Panc1 (cell line): ENCODE measurements around the gene B3GNT3.

Experiments
- POLR2AphosphoS5 ChIP-seq: IDR thresholded peaks from 2 replicates; pipeline ENCODE4 v1.6.1; 2012; ENCODE audit warnings: mild to moderate bottlenecking, low read depth, low read length, moderate library complexity
- SIN3A ChIP-seq: IDR thresholded peaks from 2 replicates; pipeline ENCODE4 v1.6.1; 2012; ENCODE audit warnings: low read depth, mild to moderate bottlenecking, low read length, moderate library complexity, borderline replicate concordance; ENCODE audit not compliant: insufficient read depth
- TCF7L2 ChIP-seq: IDR thresholded peaks from 2 replicates; pipeline ENCODE4 v1.6.1; 2011; ENCODE audit warnings: mild to moderate bottlenecking, low read depth, low read length, inconsistent platforms
- TF ChIP-seq, protein P1 (sequence below), 2 experiments: IDR thresholded peaks; 2 replicates each; pipeline ENCODE4 v1.6.1; 2011 to 2012; ENCODE audit warnings: low read depth in 2 of 2, control low read depth in 1 of 2, low read length in 1 of 2, mild to moderate bottlenecking in 1 of 2, moderate library complexity in 1 of 2; ENCODE audit not compliant: insufficient read depth in 1 of 2
- TF ChIP-seq, protein P2 (sequence below): fragments of 450-650 bp; IDR thresholded peaks from 2 replicates; pipeline ENCODE4 v1.5.1; 2017; ENCODE audit warnings: mild to moderate bottlenecking

DNA sequence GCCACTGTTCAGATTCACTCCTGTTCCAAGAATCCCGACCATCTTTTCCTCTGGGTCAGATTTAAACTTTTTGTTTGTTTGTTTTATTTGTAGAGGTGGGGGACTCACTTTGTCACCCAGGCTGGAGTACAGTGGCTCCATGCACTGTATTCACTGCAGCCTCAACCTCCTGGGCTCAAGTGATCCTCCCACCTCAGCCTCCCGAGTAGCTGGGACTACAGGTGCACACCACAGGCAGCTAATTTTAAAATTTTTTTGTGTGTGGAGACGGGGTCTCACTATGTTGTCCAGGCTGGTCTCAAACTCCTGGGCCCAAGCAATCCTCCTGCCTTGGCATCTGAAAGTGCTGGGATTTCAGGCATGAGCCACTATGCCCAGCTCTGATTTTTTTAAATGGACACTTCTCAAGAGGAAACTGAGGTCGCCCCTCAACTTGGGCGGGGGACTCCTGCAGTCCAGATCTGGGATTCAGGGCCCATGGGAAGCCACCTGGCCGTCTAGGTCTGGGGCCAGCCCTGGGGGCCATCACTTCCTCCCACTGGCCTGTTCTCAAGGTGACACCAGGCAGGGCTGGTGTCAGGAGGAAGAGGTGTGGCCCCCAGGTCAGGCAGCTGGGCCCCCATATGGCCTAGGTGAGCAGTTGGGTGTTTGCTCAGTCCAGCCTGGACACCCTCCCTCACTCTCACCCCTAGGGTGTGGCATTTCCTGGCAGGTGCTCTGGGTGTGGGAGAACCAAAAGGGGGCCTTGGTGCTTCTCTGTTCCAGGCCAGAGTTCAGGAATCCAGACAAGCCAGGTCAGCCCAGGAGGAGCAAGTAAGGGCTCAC, 1.3 kb downstream of the B3GNT3 start:
- TF ChIP-seq, protein P1, sequence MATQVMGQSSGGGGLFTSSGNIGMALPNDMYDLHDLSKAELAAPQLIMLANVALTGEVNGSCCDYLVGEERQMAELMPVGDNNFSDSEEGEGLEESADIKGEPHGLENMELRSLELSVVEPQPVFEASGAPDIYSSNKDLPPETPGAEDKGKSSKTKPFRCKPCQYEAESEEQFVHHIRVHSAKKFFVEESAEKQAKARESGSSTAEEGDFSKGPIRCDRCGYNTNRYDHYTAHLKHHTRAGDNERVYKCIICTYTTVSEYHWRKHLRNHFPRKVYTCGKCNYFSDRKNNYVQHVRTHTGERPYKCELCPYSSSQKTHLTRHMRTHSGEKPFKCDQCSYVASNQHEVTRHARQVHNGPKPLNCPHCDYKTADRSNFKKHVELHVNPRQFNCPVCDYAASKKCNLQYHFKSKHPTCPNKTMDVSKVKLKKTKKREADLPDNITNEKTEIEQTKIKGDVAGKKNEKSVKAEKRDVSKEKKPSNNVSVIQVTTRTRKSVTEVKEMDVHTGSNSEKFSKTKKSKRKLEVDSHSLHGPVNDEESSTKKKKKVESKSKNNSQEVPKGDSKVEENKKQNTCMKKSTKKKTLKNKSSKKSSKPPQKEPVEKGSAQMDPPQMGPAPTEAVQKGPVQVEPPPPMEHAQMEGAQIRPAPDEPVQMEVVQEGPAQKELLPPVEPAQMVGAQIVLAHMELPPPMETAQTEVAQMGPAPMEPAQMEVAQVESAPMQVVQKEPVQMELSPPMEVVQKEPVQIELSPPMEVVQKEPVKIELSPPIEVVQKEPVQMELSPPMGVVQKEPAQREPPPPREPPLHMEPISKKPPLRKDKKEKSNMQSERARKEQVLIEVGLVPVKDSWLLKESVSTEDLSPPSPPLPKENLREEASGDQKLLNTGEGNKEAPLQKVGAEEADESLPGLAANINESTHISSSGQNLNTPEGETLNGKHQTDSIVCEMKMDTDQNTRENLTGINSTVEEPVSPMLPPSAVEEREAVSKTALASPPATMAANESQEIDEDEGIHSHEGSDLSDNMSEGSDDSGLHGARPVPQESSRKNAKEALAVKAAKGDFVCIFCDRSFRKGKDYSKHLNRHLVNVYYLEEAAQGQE (IDR thresholded peaks at IDR 0.05; ENCODE audit: insufficient read depth in 1 of 2, low read depth in 2 of 2, low read length in 1 of 2): no peak
- TF ChIP-seq, protein P2, sequence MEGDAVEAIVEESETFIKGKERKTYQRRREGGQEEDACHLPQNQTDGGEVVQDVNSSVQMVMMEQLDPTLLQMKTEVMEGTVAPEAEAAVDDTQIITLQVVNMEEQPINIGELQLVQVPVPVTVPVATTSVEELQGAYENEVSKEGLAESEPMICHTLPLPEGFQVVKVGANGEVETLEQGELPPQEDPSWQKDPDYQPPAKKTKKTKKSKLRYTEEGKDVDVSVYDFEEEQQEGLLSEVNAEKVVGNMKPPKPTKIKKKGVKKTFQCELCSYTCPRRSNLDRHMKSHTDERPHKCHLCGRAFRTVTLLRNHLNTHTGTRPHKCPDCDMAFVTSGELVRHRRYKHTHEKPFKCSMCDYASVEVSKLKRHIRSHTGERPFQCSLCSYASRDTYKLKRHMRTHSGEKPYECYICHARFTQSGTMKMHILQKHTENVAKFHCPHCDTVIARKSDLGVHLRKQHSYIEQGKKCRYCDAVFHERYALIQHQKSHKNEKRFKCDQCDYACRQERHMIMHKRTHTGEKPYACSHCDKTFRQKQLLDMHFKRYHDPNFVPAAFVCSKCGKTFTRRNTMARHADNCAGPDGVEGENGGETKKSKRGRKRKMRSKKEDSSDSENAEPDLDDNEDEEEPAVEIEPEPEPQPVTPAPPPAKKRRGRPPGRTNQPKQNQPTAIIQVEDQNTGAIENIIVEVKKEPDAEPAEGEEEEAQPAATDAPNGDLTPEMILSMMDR: no peak
- TF ChIP-seq TCF7L2 (no peak), SIN3A (no peak), POLR2AphosphoS5 (no peak)
